Measurements from ENCODE around the gene GDE1. TPM values are rescaled to one million over a fixed set of nuclear protein-coding genes. Genes with fewer than 3 reads are reported as not detected.

The GDE1 gene
- total RNA-seq, 1 experiment from 2014 or later: 65.7 TPM

- H3K4me1 Mint-ChIP-seq: no peaks in the 10 kb centered on the region
- ChIA-PET CTCF (interaction anchor here (1.4 kb wide), 1 partner anchor 16 kb away, joined by 6 read pairs; no protein-coding TSS in a partner anchor), POLR2A (interaction anchor here (0.6 kb wide), 1 partner anchor 16 kb away, joined by 3 read pairs; no protein-coding TSS in a partner anchor)
These were observed 45.7 kb upstream of the GDE1 start for GRCh38 chr16:19567560-19567959.

GRCh38 chr16:19566362-19566761 is 44.5 kb upstream of the GDE1 start:
- Mint-ChIP-seq H3K27ac (no peak overlapping the region), H3K9me3 (peaks cover 14% of the 10 kb centered on the region), H3K36me3 (peaks cover 42% of the 10 kb centered on the region), H3K27me3 (ENCODE audit: low read depth) (no peaks in the 10 kb centered on the region), H3K4me1 (no peaks in the 10 kb centered on the region), H3K4me3 (no peak overlapping the region)
- DNase-seq (ENCODE audit: low spot score) (no peak), ATAC-seq (no peak)
- no peak for TF ChIP-seq OVOL2 (CRISPR knock-in tag; IDR thresholded peaks at IDR 0.05; ENCODE audit: borderline replicate concordance)
- ChIA-PET POLR2A (no interaction called here), CTCF (no interaction called here)

More at GRCh38 chr16:19567560-19567959, 45.7 kb upstream of the GDE1 start:
- no peak overlapping the region for H3K4me3 Mint-ChIP-seq
- peaks cover 45% of the 10 kb centered on the region for H3K36me3 Mint-ChIP-seq
- TF ChIP-seq, protein P1, sequence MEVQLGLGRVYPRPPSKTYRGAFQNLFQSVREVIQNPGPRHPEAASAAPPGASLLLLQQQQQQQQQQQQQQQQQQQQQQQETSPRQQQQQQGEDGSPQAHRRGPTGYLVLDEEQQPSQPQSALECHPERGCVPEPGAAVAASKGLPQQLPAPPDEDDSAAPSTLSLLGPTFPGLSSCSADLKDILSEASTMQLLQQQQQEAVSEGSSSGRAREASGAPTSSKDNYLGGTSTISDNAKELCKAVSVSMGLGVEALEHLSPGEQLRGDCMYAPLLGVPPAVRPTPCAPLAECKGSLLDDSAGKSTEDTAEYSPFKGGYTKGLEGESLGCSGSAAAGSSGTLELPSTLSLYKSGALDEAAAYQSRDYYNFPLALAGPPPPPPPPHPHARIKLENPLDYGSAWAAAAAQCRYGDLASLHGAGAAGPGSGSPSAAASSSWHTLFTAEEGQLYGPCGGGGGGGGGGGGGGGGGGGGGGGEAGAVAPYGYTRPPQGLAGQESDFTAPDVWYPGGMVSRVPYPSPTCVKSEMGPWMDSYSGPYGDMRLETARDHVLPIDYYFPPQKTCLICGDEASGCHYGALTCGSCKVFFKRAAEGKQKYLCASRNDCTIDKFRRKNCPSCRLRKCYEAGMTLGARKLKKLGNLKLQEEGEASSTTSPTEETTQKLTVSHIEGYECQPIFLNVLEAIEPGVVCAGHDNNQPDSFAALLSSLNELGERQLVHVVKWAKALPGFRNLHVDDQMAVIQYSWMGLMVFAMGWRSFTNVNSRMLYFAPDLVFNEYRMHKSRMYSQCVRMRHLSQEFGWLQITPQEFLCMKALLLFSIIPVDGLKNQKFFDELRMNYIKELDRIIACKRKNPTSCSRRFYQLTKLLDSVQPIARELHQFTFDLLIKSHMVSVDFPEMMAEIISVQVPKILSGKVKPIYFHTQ (CRISPR knock-in tag; IDR thresholded peaks at IDR 0.05): no peak
- no peak for TF ChIP-seq ZNF396 (CRISPR knock-in tag; IDR thresholded peaks at IDR 0.05; ENCODE audit: borderline replicate concordance)
- TF ChIP-seq, protein P2, sequence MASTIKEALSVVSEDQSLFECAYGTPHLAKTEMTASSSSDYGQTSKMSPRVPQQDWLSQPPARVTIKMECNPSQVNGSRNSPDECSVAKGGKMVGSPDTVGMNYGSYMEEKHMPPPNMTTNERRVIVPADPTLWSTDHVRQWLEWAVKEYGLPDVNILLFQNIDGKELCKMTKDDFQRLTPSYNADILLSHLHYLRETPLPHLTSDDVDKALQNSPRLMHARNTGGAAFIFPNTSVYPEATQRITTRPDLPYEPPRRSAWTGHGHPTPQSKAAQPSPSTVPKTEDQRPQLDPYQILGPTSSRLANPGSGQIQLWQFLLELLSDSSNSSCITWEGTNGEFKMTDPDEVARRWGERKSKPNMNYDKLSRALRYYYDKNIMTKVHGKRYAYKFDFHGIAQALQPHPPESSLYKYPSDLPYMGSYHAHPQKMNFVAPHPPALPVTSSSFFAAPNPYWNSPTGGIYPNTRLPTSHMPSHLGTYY (CRISPR knock-in tag; IDR thresholded peaks at IDR 0.05): no peak
- no peak for TF ChIP-seq FOXK1 (CRISPR knock-in tag; IDR thresholded peaks at IDR 0.05)
- no peak for TF ChIP-seq ZNF263 (CRISPR knock-in tag; IDR thresholded peaks at IDR 0.05; ENCODE audit: low read depth)
- no peak for TF ChIP-seq FOXJ3 (CRISPR knock-in tag; IDR thresholded peaks at IDR 0.05; ENCODE audit: borderline replicate concordance)
- TF ChIP-seq, protein P3, sequence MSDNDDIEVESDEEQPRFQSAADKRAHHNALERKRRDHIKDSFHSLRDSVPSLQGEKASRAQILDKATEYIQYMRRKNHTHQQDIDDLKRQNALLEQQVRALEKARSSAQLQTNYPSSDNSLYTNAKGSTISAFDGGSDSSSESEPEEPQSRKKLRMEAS (CRISPR knock-in tag; IDR thresholded peaks at IDR 0.05): no peak
- TF ChIP-seq ZSCAN18 (CRISPR knock-in tag; IDR thresholded peaks at IDR 0.05): no peak
- TF ChIP-seq, protein P4, sequence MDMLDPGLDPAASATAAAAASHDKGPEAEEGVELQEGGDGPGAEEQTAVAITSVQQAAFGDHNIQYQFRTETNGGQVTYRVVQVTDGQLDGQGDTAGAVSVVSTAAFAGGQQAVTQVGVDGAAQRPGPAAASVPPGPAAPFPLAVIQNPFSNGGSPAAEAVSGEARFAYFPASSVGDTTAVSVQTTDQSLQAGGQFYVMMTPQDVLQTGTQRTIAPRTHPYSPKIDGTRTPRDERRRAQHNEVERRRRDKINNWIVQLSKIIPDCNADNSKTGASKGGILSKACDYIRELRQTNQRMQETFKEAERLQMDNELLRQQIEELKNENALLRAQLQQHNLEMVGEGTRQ (CRISPR knock-in tag; IDR thresholded peaks at IDR 0.05): no peak
- H3K27ac Mint-ChIP-seq: no peak overlapping the region
- peaks cover 7% of the 10 kb centered on the region for H3K9me3 Mint-ChIP-seq
- ATAC-seq (no peak), DNase-seq (ENCODE audit: low spot score) (no peak)
- no peaks in the 10 kb centered on the region for H3K27me3 Mint-ChIP-seq (ENCODE audit: low read depth)

- Mint-ChIP-seq H3K9me3 (peaks cover 19% of the 10 kb centered on the region), H3K36me3 (peaks cover 37% of the 10 kb centered on the region), H3K27ac (no peak overlapping the region), H3K4me1 (peaks cover 6% of the 10 kb centered on the region), H3K4me3 (no peak overlapping the region), H3K27me3 (ENCODE audit: low read depth) (no peaks in the 10 kb centered on the region)
- no peak for ATAC-seq
- DNase-seq (ENCODE audit: low spot score): no peak
- CTCF ChIA-PET: interaction anchor here (3.5 kb wide), 1 partner anchor 20 kb away, joined by 20 read pairs; no protein-coding TSS in a partner anchor
- POLR2A ChIA-PET: no interaction called here
- TF ChIP-seq NR2C2 (CRISPR knock-in tag; IDR thresholded peaks at IDR 0.05) (no peak), SP1 (CRISPR knock-in tag; conservative IDR thresholded peaks at IDR 0.05) (no peak), CDX4 (CRISPR knock-in tag; IDR thresholded peaks at IDR 0.05; ENCODE audit: borderline replicate concordance) (no peak), IRF2 (CRISPR knock-in tag; IDR thresholded peaks at IDR 0.05; ENCODE audit: borderline replicate concordance, low read depth) (no peak), SMAD3 (CRISPR knock-in tag; IDR thresholded peaks at IDR 0.05; ENCODE audit: borderline replicate concordance) (no peak), RORB (CRISPR knock-in tag; IDR thresholded peaks at IDR 0.05) (no peak), ZBTB43 (CRISPR knock-in tag; IDR thresholded peaks at IDR 0.05) (no peak), PRRX2 (CRISPR knock-in tag; IDR thresholded peaks at IDR 0.05) (no peak), NFYB (CRISPR knock-in tag; conservative IDR thresholded peaks at IDR 0.05; ENCODE audit: low read depth) (no peak), ZNF671 (CRISPR knock-in tag; IDR thresholded peaks at IDR 0.05) (no peak), MLX (CRISPR knock-in tag; IDR thresholded peaks at IDR 0.05) (no peak), ZNF416 (CRISPR knock-in tag; IDR thresholded peaks at IDR 0.05) (no peak), ZSCAN18 (CRISPR knock-in tag; IDR thresholded peaks at IDR 0.05) (no peak)
These were observed 41.5 kb upstream of the GDE1 start for GRCh38 chr16:19563377-19563776.
